Measurements from ENCODE around the gene PCDHA5.

PCDHA5 gene

GRCh38 chr5:140869555-140869886 lies 48.1 kb downstream of the PCDHA5 start:
- Histone ChIP-seq H3K4me1 (ENCODE audit: low read depth, poor library complexity, severe bottlenecking) (no peaks in the 10 kb centered on the region), H2AFZ (ENCODE audit: low read depth) (no peak overlapping the region), H3K27me3 (ENCODE audit: insufficient read depth, low read depth) (no peaks in the 10 kb centered on the region), H3K9ac (no peak overlapping the region), H3K4me2 (no peak overlapping the region), H4K20me1 (ENCODE audit: insufficient read depth) (no peaks in the 10 kb centered on the region), H3K79me2 (ENCODE audit: insufficient read depth, low read depth) (no peaks in the 10 kb centered on the region), H3K27ac (no peak overlapping the region), H3K4me3 (IDR thresholded peaks at IDR 0.05; ENCODE audit: insufficient read depth, low read depth, low read length) (no peak overlapping the region), H3K36me3 (ENCODE audit: insufficient read depth) (no peaks in the 10 kb centered on the region)
- TF ChIP-seq CTCF (conservative IDR thresholded peaks at IDR 0.05; ENCODE audit: low read depth, low read length): no peak

GRCh38 chr5:140870221-140871201 lies 49.1 kb downstream of the PCDHA5 start:
- no peak for TF ChIP-seq CTCF (conservative IDR thresholded peaks at IDR 0.05; ENCODE audit: low read depth, low read length)
- H3K4me1 ChIP-seq (ENCODE audit: low read depth, poor library complexity, severe bottlenecking): no peaks in the 10 kb centered on the region
- H3K4me3 ChIP-seq (IDR thresholded peaks at IDR 0.05; ENCODE audit: insufficient read depth, low read depth, low read length): no peak overlapping the region
- H4K20me1 ChIP-seq (ENCODE audit: insufficient read depth): no peaks in the 10 kb centered on the region
- H3K9ac ChIP-seq: no peak overlapping the region
- no peak overlapping the region for H2AFZ ChIP-seq (ENCODE audit: low read depth)
- no peak overlapping the region for H3K27ac ChIP-seq
- H3K79me2 ChIP-seq (ENCODE audit: insufficient read depth, low read depth): no peaks in the 10 kb centered on the region
- H3K27me3 ChIP-seq (ENCODE audit: insufficient read depth, low read depth): no peaks in the 10 kb centered on the region
- no peaks in the 10 kb centered on the region for H3K36me3 ChIP-seq (ENCODE audit: insufficient read depth)
- H3K4me2 ChIP-seq: no peak overlapping the region

Measured in KMS-11 (cell line).